Endometrium (tissue), 2 donors: ENCODE data around the gene ATP1B2.
"Not testable (repeated sequence)": the region's sequence is repeated elsewhere in the genome, so short reads cannot be mapped to it uniquely, and the experiment has no call there.

ENCODE experiments used
- FAIRE-seq: peaks from 2 replicates; lab custom pipeline; 2012; peaks lifted over from hg19 to GRCh38; lab: Jason Lieb, UNC
- donor health status: control.
- donor health status: control.

Gene ATP1B2

GRCh38 chr17:7650509-7651096, at the start of gene ATP1B2:
ATP1B2 (plus strand) TSS chr17:7650926; CDS start chr17:7651519, 593 bp downstream.
- FAIRE-seq: no peak

- FAIRE-seq: no peak
These were observed 44.4 kb upstream of the ATP1B2 start for GRCh38 chr17:7606280-7606679.

- no peak for FAIRE-seq
These were observed 40.1 kb upstream of the ATP1B2 start for GRCh38 chr17:7610641-7611040.

- FAIRE-seq: no peak
These were observed 39.0 kb upstream of the ATP1B2 start for GRCh38 chr17:7611635-7612293.

- FAIRE-seq: no peak
These were observed 38.5 kb upstream of the ATP1B2 start for GRCh38 chr17:7612294-7612640.

- no peak for FAIRE-seq
These were observed 36.8 kb upstream of the ATP1B2 start for GRCh38 chr17:7613769-7614424.

- peak; percentile 97 for FAIRE-seq
These were observed 36.1 kb upstream of the ATP1B2 start, which contains the start of gene FXR2 for GRCh38 chr17:7614425-7615264. FXR2 (minus strand) TSS chr17:7614897; CDS start chr17:7614532, 365 bp downstream.

GRCh38 chr17:7615265-7615747, 35.4 kb upstream of the ATP1B2 start:
- FAIRE-seq: no peak

GRCh38 chr17:7618608-7619007, 32.1 kb upstream of the ATP1B2 start:
- FAIRE-seq: no peak

GRCh38 chr17:7620835-7621234, 29.9 kb upstream of the ATP1B2 start:
- no peak for FAIRE-seq

- FAIRE-seq: no peak
These were observed 27.1 kb upstream of the ATP1B2 start for GRCh38 chr17:7623661-7624060.

- FAIRE-seq: not testable (repeated sequence)
These were observed 25.0 kb upstream of the ATP1B2 start for GRCh38 chr17:7625749-7626148.

- no peak for FAIRE-seq
These were observed 24.4 kb upstream of the ATP1B2 start for GRCh38 chr17:7626307-7626706.

- no peak for FAIRE-seq
These were observed 23.8 kb upstream of the ATP1B2 start for GRCh38 chr17:7626956-7627249.

GRCh38 chr17:7627250-7628121, 23.2 kb upstream of the ATP1B2 start, which contains the start of gene SAT2:
SAT2 (minus strand) TSS chr17:7627821; CDS start chr17:7627635, 186 bp downstream.
- FAIRE-seq: peak; percentile 78

GRCh38 chr17:7629939-7630571, 20.7 kb upstream of the ATP1B2 start, which contains the start of gene SHBG:
SHBG (plus strand) TSS chr17:7630135; CDS start chr17:7630173, 38 bp downstream.
- FAIRE-seq: no peak

GRCh38 chr17:7631398-7632380, 19.0 kb upstream of the ATP1B2 start:
- no peak for FAIRE-seq

- no peak for FAIRE-seq
These were observed 18.2 kb upstream of the ATP1B2 start for GRCh38 chr17:7632492-7632894.

GRCh38 chr17:7633093-7633492, 17.6 kb upstream of the ATP1B2 start:
- no peak for FAIRE-seq

- no peak for FAIRE-seq
These were observed 16.3 kb upstream of the ATP1B2 start for GRCh38 chr17:7634384-7634783.
